ENCODE data around the gene CEACAM8.

- TF ChIP-seq CTCF (IDR thresholded peaks at IDR 0.05 in 4 of 5, conservative IDR thresholded peaks at IDR 0.05 in 1 of 5) (no peak), POLR2A (IDR thresholded peaks at IDR 0.05) (no peak)
Measured at GRCh38 chr19:42595550-42596172, 937 bp upstream of the CEACAM8 start.
